ENCODE results near the gene GPC6. TPM values are rescaled to one million over a fixed set of nuclear protein-coding genes. Genes with fewer than 3 reads are reported as not detected.

The GPC6 gene
- total and polyA plus RNA-seq, 9 of the 15 experiments (the other 6 are each of a cell fraction or from before 2014, with no cell fraction given): under 0.01 to 0.20 (median 0.01) TPM; not detected in 4

GRCh38 chr13:94139393-94139995 lies 912.9 kb downstream of the GPC6 start:
- no peaks in the 10 kb centered on the region for H3K79me2 ChIP-seq (ENCODE audit: control insufficient read depth, insufficient read depth, low read length)
- no peak overlapping the region for H3K4me2 ChIP-seq (ENCODE audit: insufficient read depth, low read length)
- H3K9me3 ChIP-seq (replicated peaks; ENCODE audit: control insufficient read depth, insufficient read depth, low read depth, low read length): no peaks in the 10 kb centered on the region
- FAIRE-seq (no peak), DNase-seq (ENCODE audit: extremely low read depth in 1 of 4, low spot score in 3 of 4) (no peak), ATAC-seq (no peak)
- H3K9me1 ChIP-seq (ENCODE audit: control insufficient read depth, insufficient read depth, low read length): no peaks in the 10 kb centered on the region
- POLR2A ChIA-PET: no interaction called here
- H4K20me1 ChIP-seq (replicated peaks; ENCODE audit: control insufficient read depth, insufficient read depth, low read length): no peaks in the 10 kb centered on the region
- in situ Hi-C loops (cut with MboI): no loop called here
- no peak overlapping the region for H3K27ac ChIP-seq (ENCODE audit: extremely low read depth, low read depth, low read length)
- 8% methylated on average over 1 of the region's 1 CpG for WGBS (ENCODE audit: insufficient coverage, low coverage, missing lambda C conversion rate)
- no TSS peak for BruUV-seq (replicated peaks)
- no peak for TF ChIP-seq ZNF398 (CRISPR knock-in tag; IDR thresholded peaks at IDR 0.05)
- no peak for TF ChIP-seq BRD9 (IDR thresholded peaks at IDR 0.05; ENCODE audit: low read depth, partially characterized antibody)
- TF ChIP-seq AFF1 (IDR thresholded peaks at IDR 0.05; ENCODE audit: low read depth in 1 of 2, partially characterized antibody in 2 of 2): no peak
- TF ChIP-seq KLF10 (CRISPR knock-in tag; IDR thresholded peaks at IDR 0.05): no peak
- no peak for TF ChIP-seq ETV5 (CRISPR knock-in tag; IDR thresholded peaks at IDR 0.05; ENCODE audit: low read depth)
- no peak for TF ChIP-seq ZNF3 (CRISPR knock-in tag; IDR thresholded peaks at IDR 0.05)
- no peak for TF ChIP-seq ZNF347 (CRISPR knock-in tag; IDR thresholded peaks at IDR 0.05; ENCODE audit: low read depth)
- TF ChIP-seq ZNF551 (CRISPR knock-in tag; IDR thresholded peaks at IDR 0.05): no peak
- TF ChIP-seq ZBTB2 (IDR thresholded peaks at IDR 0.05): no peak
- no peak for TF ChIP-seq ZNF41 (CRISPR knock-in tag; conservative IDR thresholded peaks at IDR 0.05)
- no peak for TF ChIP-seq GTF2B (IDR thresholded peaks at IDR 0.05; ENCODE audit: extremely low read depth, insufficient read length)
- H3K27me3 ChIP-seq (ENCODE audit: control insufficient read depth in 2 of 2, insufficient read depth in 2 of 2, low read length in 2 of 2): no peaks in the 10 kb centered on the region
- CTCF ChIA-PET (ENCODE audit: low intra/inter-chr PET ratio): no interaction called here
- H3K36me3 ChIP-seq (ENCODE audit: control insufficient read depth, insufficient read depth, low read length): no peaks in the 10 kb centered on the region
- intact Hi-C loops (cut with micrococcal nuclease): no loop called here
- H3K9ac ChIP-seq (ENCODE audit: insufficient read depth in 1 of 2, low read depth in 2 of 2, low read length in 2 of 2): no peak overlapping the region
- H2AFZ ChIP-seq (ENCODE audit: low read depth, low read length): no peak overlapping the region
- H3K4me1 ChIP-seq (replicated peaks in 1 of 2; ENCODE audit: control insufficient read depth in 2 of 2, insufficient read depth in 2 of 2, low read length in 2 of 2): no peaks in the 10 kb centered on the region
- no peak overlapping the region for H3K4me3 ChIP-seq
